NT2/D1 (cell line): ENCODE data around the gene CLSTN3.
"Not testable (repeated sequence)": the region's sequence is repeated elsewhere in the genome, so short reads cannot be mapped to it uniquely, and the experiment has no call there.

Source experiments
- DNase-seq: peaks from one replicate; pipeline ENCODE4 v3.0.0-alpha.2; 2011; ENCODE audit warnings: low read depth, low spot score
- H3K27me3 ChIP-seq: 2 replicates; pipeline ENCODE4 v1.6.0; 2011; ENCODE audit warnings: mild to moderate bottlenecking; ENCODE audit not compliant: insufficient read length, insufficient read depth
- H3K36me3 ChIP-seq: 2 replicates; pipeline ENCODE4 v1.6.1; 2011; ENCODE audit warnings: mild to moderate bottlenecking, low read length, mixed read lengths; ENCODE audit not compliant: insufficient read depth, insufficient read length
- H3K4me1 ChIP-seq: 2 replicates; pipeline ENCODE4 v1.5.1; 2011; ENCODE audit not compliant: insufficient read depth, insufficient read length
- H3K4me3 ChIP-seq: 2 replicates; pipeline ENCODE4 v1.5.1; 2011; ENCODE audit warnings: low read depth; ENCODE audit not compliant: insufficient read length
- H3K9ac ChIP-seq: 2 replicates; pipeline ENCODE4 v1.6.0; 2011; ENCODE audit warnings: low read depth; ENCODE audit not compliant: insufficient read length
- H3K9me3 ChIP-seq: 2 replicates; pipeline ENCODE4 v1.5.1; 2011; ENCODE audit warnings: mild to moderate bottlenecking, low read length; ENCODE audit not compliant: insufficient read depth
- SUZ12 ChIP-seq: IDR thresholded peaks from 2 replicates; pipeline ENCODE4 v1.6.1; 2011; ENCODE audit not compliant: insufficient read length, insufficient read depth; ENCODE audit errors: extremely low read depth
- YY1 ChIP-seq: IDR thresholded peaks from 2 replicates; pipeline ENCODE4 v1.6.1; 2011; ENCODE audit not compliant: insufficient read length, insufficient read depth
- ZNF274 ChIP-seq: IDR thresholded peaks from 2 replicates; pipeline ENCODE4 v1.6.1; 2011; ENCODE audit warnings: mild to moderate bottlenecking, low read depth, low read length

The CLSTN3 gene

DNA sequence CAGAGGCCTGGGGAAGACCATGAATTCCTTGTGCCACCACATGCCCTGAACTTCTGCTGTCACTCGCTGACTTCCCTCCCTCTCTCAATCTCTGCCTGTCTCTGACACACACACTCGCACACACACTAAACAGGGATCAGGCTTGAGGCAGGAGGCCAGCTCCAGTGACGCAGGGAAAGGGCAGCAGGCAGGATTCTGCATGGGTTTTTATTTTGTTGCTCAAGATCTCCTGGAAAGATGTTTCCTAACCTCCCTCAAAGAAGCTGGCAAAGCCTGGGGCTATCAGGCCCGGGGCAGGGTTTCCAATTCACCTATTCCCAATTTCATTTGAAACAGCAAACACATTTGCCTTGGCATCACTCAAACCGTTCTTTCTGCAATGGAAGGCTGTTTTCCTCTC is 31.6 kb downstream of the CLSTN3 start:
- no peak for DNase-seq
- Histone ChIP-seq H3K27me3 (peaks cover 6% of the 10 kb centered on the region), H3K4me3 (no peak overlapping the region), H3K36me3 (peaks cover 16% of the 10 kb centered on the region), H3K9ac (no peak overlapping the region), H3K9me3 (peaks cover 35% of the 10 kb centered on the region), H3K4me1 (peaks cover 4% of the 10 kb centered on the region)
- TF ChIP-seq ZNF274 (no peak), YY1 (no peak), SUZ12 (no peak)

DNA sequence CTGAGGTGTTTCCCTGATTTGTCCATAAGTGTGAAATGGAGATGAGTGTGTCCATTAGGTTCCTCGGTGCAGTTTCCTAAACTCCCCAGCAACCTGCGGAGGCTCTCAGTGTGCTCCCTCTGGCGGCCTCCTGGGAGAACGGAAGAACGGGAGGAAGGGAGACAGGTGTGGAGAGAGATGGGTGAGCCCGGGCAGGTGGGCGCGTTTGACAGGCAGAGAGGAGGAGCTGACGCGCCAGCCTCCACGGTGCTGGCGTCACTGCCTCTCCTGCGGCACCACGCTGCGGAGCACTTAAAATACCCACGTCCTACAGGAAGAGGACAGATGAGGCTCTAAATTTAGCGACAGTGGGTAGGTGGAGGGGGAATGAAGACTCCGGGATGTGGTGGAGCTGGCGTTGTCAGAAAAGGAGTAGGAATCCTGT is 32.5 kb downstream of the CLSTN3 start:
- H3K4me1 ChIP-seq: peaks cover 4% of the 10 kb centered on the region
- TF ChIP-seq SUZ12 (no peak), YY1 (no peak), ZNF274 (no peak)
- H3K9ac ChIP-seq: no peak overlapping the region
- peak; percentile 43 for DNase-seq
- no peak overlapping the region for H3K4me3 ChIP-seq
- H3K36me3 ChIP-seq: peaks cover 8% of the 10 kb centered on the region
- peaks cover 44% of the 10 kb centered on the region for H3K9me3 ChIP-seq
- H3K27me3 ChIP-seq: peaks cover 6% of the 10 kb centered on the region

DNA sequence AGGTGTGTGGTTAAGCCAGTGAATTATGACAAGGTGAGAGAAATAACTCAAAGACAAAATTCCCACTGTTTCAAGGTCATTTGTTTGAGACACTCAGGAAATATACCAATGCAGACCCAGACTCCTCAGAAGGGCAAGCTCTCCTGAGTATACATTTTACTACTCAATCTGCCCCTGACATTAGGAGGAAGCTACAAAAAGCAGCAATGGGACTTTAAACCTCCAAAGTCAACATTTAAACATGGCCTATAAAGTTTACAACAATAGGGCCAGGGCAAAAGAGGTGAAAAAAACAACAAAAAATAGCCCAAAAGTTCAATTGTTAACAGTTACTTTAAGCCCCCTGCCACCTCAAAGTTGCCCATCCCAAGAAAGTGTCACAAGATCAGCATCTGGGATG is 39.8 kb downstream of the CLSTN3 start:
- Histone ChIP-seq H3K4me1 (no peaks in the 10 kb centered on the region), H3K4me3 (no peak overlapping the region), H3K36me3 (no peaks in the 10 kb centered on the region), H3K9ac (no peak overlapping the region), H3K9me3 (peaks cover 97% of the 10 kb centered on the region), H3K27me3 (peaks cover 12% of the 10 kb centered on the region)
- no peak for DNase-seq
- no peak for TF ChIP-seq ZNF274
- TF ChIP-seq YY1: no peak
- TF ChIP-seq SUZ12: no peak

DNA sequence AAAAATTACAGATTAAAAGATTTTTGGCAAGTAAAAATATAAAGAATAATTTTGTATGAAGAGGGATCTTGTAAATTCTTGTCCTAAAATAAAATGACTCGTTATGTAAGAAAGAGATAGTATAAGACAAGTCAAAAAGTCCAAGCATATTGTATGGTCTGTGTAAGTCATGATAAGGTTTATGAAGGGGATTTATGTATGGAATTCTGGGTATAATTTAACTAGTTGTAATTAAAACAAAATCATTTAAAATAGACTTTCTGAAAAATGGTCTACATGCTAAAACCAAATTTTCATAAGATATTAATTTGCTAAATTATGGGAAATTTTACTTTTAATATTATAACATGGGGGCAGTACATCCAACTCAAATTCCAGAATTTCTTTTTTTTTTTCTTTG is 41.7 kb downstream of the CLSTN3 start:
- TF ChIP-seq YY1 (no peak), SUZ12 (no peak), ZNF274 (no peak)
- no peak for DNase-seq
- Histone ChIP-seq H3K9me3 (peaks cover 96% of the 10 kb centered on the region), H3K36me3 (no peaks in the 10 kb centered on the region), H3K4me1 (no peaks in the 10 kb centered on the region), H3K4me3 (no peak overlapping the region), H3K27me3 (peaks cover 12% of the 10 kb centered on the region), H3K9ac (no peak overlapping the region)

DNA sequence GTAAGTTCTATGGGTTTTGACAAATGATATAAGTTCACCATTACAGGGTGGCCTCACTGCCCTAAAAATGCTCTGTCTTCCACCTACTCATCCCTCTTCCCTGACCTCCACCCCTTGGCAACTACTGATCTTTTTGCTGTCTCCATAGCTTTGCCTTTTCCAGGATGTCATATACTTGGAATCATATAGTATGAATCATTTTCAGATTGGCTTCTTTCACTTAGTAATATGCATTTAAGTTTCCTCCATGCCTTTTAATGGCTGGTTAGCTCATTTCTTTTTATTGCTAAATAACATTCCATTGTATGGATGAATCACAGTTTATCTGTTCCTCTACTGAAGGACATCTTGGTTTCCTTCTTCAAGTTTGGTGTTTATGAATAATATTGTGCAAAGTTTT is 45.3 kb downstream of the CLSTN3 start:
- TF ChIP-seq YY1: no peak
- no peak for TF ChIP-seq SUZ12
- TF ChIP-seq ZNF274: no peak
- no peak for DNase-seq
- Histone ChIP-seq H3K36me3 (no peaks in the 10 kb centered on the region), H3K9ac (no peak overlapping the region), H3K27me3 (peaks cover 12% of the 10 kb centered on the region), H3K4me1 (no peaks in the 10 kb centered on the region), H3K9me3 (peaks cover 68% of the 10 kb centered on the region), H3K4me3 (no peak overlapping the region)

DNA sequence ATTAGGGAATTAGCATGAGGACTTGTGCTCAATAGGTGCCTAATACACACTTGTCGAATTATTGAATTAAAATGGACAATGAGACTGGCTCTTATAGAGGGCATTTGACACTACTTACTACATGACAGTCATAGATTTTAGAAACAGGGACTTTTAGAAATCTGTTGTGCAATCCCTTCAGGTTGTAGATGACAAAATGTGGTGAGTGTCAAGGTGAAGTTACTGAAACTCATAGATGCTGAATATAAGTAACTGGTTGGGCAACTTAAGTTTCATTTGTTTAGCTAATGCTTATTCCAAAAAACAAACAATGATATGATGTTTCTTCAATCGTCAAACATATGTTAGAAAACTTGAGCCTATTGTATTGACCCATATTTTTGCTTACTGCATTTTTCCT is 46.4 kb downstream of the CLSTN3 start:
- TF ChIP-seq SUZ12 (no peak), YY1 (no peak), ZNF274 (no peak)
- Histone ChIP-seq H3K36me3 (no peaks in the 10 kb centered on the region), H3K9me3 (peaks cover 57% of the 10 kb centered on the region), H3K27me3 (peaks cover 12% of the 10 kb centered on the region), H3K4me1 (no peaks in the 10 kb centered on the region), H3K4me3 (no peak overlapping the region), H3K9ac (no peak overlapping the region)
- DNase-seq: no peak

DNA sequence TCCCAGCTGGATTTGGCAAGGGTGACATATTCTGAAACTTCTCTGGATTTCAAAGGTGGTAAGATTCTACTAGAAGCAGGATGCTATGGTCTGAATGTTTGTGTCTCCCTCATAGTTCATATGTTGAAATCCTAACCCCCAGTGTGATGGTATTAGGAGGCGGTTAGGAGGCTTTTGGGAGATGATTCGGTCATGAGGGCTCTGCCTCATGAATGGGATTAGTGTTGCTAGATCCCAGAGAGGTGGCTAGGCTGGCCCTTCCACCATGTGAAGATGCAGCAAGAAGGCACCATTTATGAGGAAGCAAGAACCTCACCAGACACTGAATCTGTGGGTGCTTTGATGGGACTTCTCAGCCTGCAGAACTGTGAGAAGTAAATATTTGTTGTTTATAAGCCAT is 48.3 kb downstream of the CLSTN3 start:
- no peak for TF ChIP-seq ZNF274
- Histone ChIP-seq H3K4me3 (no peak overlapping the region), H3K36me3 (no peaks in the 10 kb centered on the region), H3K9ac (no peak overlapping the region), H3K4me1 (no peaks in the 10 kb centered on the region), H3K27me3 (peaks cover 8% of the 10 kb centered on the region), H3K9me3 (peaks cover 38% of the 10 kb centered on the region)
- DNase-seq: no peak

DNA sequence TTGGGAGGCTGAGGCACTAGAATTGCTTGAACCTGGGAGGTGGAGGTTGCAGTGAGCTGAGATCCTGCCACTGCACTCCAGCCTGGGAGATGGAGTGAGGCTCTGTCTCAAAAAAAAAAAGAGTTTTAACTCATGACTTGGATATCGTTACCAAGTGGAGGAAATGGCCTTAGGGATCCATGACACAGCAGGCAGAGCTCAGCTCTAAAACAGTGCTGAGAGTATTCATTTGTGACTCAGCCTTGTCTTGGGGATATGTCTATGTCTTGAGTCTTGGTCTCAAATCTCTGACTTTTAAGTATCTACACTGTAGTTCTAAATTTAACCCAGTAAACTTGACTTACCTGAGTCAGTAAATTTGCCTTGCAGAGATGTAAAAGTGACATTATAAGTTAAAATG is 50.5 kb downstream of the CLSTN3 start:
- no peak for TF ChIP-seq YY1
- H3K9me3 ChIP-seq: peaks cover 20% of the 10 kb centered on the region; the same call in 1 of the 2 replicates
- no peaks in the 10 kb centered on the region for H3K36me3 ChIP-seq
- no peak overlapping the region for H3K9ac ChIP-seq
- no peaks in the 10 kb centered on the region for H3K27me3 ChIP-seq
- no peaks in the 10 kb centered on the region for H3K4me1 ChIP-seq
- no peak overlapping the region for H3K4me3 ChIP-seq
- no peak for DNase-seq

DNA sequence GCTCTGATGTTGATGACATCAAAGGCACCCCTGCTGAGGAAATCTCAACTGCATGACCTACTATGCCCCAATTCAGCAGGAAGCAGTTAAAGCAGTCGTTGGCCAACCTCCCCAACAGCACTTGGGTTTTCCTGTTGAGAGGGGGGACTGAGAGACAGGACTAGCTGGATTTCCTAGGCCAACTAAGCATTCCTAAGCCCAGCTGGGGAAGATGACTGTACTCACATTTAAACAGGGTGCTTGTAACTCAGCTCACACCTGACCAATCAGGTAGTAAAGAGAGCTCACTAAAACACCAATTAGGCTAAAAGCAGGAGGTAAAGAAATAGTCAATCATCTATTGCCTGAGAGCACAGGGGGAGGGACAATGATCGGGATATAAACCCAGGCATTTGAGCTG is 55.9 kb downstream of the CLSTN3 start:
- not testable (repeated sequence) for H3K36me3 ChIP-seq, DNase-seq, H3K9ac ChIP-seq, H3K4me3 ChIP-seq, H3K4me1 ChIP-seq, H3K27me3 ChIP-seq, H3K9me3 ChIP-seq
